Nucleus accumbens (tissue), 56 donors: Measurements from ENCODE around the gene CCDC167.
"Not testable (repeated sequence)": the region's sequence is repeated elsewhere in the genome, so short reads cannot be mapped to it uniquely, and the experiment has no call there.

ENCODE experiments used
- DNase-seq, 56 donors: peaks; one replicate each; lab custom pipeline; 2025; lab: John Stamatoyannopoulos, UW

Gene CCDC167

GRCh38 chr6:37512400-37513011, 12.8 kb upstream of the CCDC167 start:
- DNase-seq, result no peak

GRCh38 chr6:37511910-37512399, 12.3 kb upstream of the CCDC167 start:
- DNase-seq, result no peak

GRCh38 chr6:37511201-37511600, 11.5 kb upstream of the CCDC167 start:
- no peak for DNase-seq

- DNase-seq, result no peak
Observed at GRCh38 chr6:37507690-37508421, 8.2 kb upstream of the CCDC167 start.

GRCh38 chr6:37507077-37507476, 7.4 kb upstream of the CCDC167 start:
- DNase-seq, result no peak

- no peak for DNase-seq
Observed at GRCh38 chr6:37506479-37506878, 6.8 kb upstream of the CCDC167 start.

- no peak for DNase-seq
Observed at GRCh38 chr6:37504024-37504423, 4.3 kb upstream of the CCDC167 start.

GRCh38 chr6:37503309-37503965, 3.7 kb upstream of the CCDC167 start:
- no peak for DNase-seq

GRCh38 chr6:37502703-37503291, 3.1 kb upstream of the CCDC167 start:
- DNase-seq, result no peak

GRCh38 chr6:37501632-37502491, 2.2 kb upstream of the CCDC167 start:
- DNase-seq, result no peak

- not testable (repeated sequence) for DNase-seq
Observed at GRCh38 chr6:37500904-37501303, 1.2 kb upstream of the CCDC167 start.

- DNase-seq, result no peak
Observed at GRCh38 chr6:37500294-37500608, 558 bp upstream of the CCDC167 start.

- no peak for DNase-seq
Observed at GRCh38 chr6:37496951-37497885, 2.5 kb downstream of the CCDC167 start.

- DNase-seq, result no peak
Observed at GRCh38 chr6:37495244-37495934, 4.3 kb downstream of the CCDC167 start.

- no peak for DNase-seq
Observed at GRCh38 chr6:37493661-37493995, 6.1 kb downstream of the CCDC167 start.

- peak in 1 of 56 donors; percentile 27 for DNase-seq
Observed at GRCh38 chr6:37492991-37493660, 6.6 kb downstream of the CCDC167 start.

GRCh38 chr6:37492236-37492972, 7.3 kb downstream of the CCDC167 start:
- DNase-seq, result no peak

- no peak for DNase-seq
Observed at GRCh38 chr6:37491830-37492208, 7.9 kb downstream of the CCDC167 start.
